ENCODE measurements around the gene GRAMD1B. TPM values are rescaled to one million over a fixed set of nuclear protein-coding genes. Genes with fewer than 3 reads are reported as not detected.

GRAMD1B gene
- total RNA-seq, 1 experiment from 2014 or later: 12.7 TPM

DNA sequence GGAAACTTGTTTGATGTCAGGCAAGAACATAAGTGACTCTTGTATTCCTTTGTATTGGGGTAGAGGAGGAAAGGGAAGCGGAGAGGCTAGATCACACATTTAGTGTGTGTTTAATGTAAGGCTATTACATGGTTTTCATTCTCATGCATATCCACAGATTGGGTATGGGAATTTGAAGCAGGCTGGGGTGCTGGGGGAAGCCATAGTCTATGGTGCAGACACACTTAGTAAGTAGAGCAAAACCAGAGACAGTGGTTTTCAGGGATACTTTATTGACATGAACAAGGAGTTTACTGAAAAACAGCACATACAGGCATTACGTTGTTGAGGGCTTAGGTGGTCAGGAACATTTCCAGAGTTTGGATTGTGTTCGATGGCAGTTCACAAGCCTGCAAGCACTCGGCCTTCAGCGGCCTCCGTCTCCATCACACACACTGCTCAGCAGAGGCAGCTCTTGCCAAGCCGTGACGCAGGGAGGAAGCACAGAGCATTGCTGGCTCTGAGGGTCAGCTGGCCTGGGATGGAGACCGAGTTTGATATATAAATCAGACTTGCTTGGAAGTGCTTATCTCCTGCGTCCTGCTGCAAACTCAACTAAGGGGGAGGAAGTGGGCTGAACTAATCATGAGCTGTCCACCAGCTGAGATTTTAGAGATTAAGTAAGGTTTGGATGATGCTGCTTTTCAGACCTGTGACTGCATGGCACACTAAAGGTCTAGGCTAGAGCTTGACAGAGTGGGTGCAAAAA lies 199.0 kb downstream of the GRAMD1B start:
- Histone ChIP-seq H3K36me3 (ENCODE audit: control insufficient read depth in 1 of 2, insufficient read depth in 2 of 2, low read length in 2 of 2) (no peaks in the 10 kb centered on the region), H3K9me3 (ENCODE audit: control insufficient read depth in 1 of 2, insufficient read depth in 1 of 2, low read depth in 1 of 2, low read length in 2 of 2) (no peaks in the 10 kb centered on the region), H3K4me1 (ENCODE audit: control insufficient read depth in 1 of 2, insufficient read depth in 2 of 2, low read length in 2 of 2) (no peaks in the 10 kb centered on the region), H2AFZ (ENCODE audit: low read depth, low read length, poor library complexity, severe bottlenecking) (no peak overlapping the region), H3K4me3 (replicated peaks in 1 of 2; ENCODE audit: low read depth in 1 of 2, low read length in 2 of 2) (no peak overlapping the region), H3K9ac (ENCODE audit: low read length) (no peak overlapping the region), H3K27ac (ENCODE audit: low read depth, low read length) (no peak overlapping the region), H4K20me1 (ENCODE audit: insufficient read depth) (no peaks in the 10 kb centered on the region), H3K9me2 (ENCODE audit: insufficient read depth) (no peaks in the 10 kb centered on the region), H3K79me2 (ENCODE audit: insufficient read depth, low read length) (no peaks in the 10 kb centered on the region), H3K4me2 (ENCODE audit: low read length) (no peak overlapping the region), H3K27me3 (ENCODE audit: insufficient read depth, low read length) (peaks cover 25% of the 10 kb centered on the region)
- CTCF ChIA-PET: no interaction called here
- intact Hi-C loops (cut with micrococcal nuclease): no loop called here
- no peak for DNase-seq (ENCODE audit: low read depth, low spot score)
- RAD21 ChIA-PET (ENCODE audit: low non-redundant PET in 1 of 2, low total read pairs in 2 of 2, uncharacterized antibody in 2 of 2, unreplicated experiment in 2 of 2): no interaction called here
- no TSS peak for BruUV-seq (replicated peaks)
- POLR2A ChIA-PET: no interaction called here
- no peak for ATAC-seq
- TF ChIP-seq, protein P1, sequence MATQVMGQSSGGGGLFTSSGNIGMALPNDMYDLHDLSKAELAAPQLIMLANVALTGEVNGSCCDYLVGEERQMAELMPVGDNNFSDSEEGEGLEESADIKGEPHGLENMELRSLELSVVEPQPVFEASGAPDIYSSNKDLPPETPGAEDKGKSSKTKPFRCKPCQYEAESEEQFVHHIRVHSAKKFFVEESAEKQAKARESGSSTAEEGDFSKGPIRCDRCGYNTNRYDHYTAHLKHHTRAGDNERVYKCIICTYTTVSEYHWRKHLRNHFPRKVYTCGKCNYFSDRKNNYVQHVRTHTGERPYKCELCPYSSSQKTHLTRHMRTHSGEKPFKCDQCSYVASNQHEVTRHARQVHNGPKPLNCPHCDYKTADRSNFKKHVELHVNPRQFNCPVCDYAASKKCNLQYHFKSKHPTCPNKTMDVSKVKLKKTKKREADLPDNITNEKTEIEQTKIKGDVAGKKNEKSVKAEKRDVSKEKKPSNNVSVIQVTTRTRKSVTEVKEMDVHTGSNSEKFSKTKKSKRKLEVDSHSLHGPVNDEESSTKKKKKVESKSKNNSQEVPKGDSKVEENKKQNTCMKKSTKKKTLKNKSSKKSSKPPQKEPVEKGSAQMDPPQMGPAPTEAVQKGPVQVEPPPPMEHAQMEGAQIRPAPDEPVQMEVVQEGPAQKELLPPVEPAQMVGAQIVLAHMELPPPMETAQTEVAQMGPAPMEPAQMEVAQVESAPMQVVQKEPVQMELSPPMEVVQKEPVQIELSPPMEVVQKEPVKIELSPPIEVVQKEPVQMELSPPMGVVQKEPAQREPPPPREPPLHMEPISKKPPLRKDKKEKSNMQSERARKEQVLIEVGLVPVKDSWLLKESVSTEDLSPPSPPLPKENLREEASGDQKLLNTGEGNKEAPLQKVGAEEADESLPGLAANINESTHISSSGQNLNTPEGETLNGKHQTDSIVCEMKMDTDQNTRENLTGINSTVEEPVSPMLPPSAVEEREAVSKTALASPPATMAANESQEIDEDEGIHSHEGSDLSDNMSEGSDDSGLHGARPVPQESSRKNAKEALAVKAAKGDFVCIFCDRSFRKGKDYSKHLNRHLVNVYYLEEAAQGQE (IDR thresholded peaks at IDR 0.05; ENCODE audit: low read depth): no peak
- TF ChIP-seq TCF7L2 (IDR thresholded peaks at IDR 0.05; ENCODE audit: borderline replicate concordance, extremely low read depth, insufficient read depth, insufficient read length) (no peak), RAD21 (IDR thresholded peaks at IDR 0.05; ENCODE audit: low read depth) (no peak), SIN3A (IDR thresholded peaks at IDR 0.05; ENCODE audit: low read depth) (no peak), ZNF274 (IDR thresholded peaks at IDR 0.05; ENCODE audit: low read depth, low read length) (no peak), YY1 (IDR thresholded peaks at IDR 0.05; ENCODE audit: extremely low read depth, insufficient replicate concordance, low read depth, low read length) (no peak), CBX3 (IDR thresholded peaks at IDR 0.05; ENCODE audit: low read depth) (no peak), FOSL1 (IDR thresholded peaks at IDR 0.05; ENCODE audit: low read depth) (no peak), EGR1 (IDR thresholded peaks at IDR 0.05; ENCODE audit: low read depth) (no peak), ZFX (IDR thresholded peaks at IDR 0.05) (no peak), SRF (IDR thresholded peaks at IDR 0.05; ENCODE audit: low read depth) (no peak), SP1 (IDR thresholded peaks at IDR 0.05; ENCODE audit: low read depth) (no peak)
- TF ChIP-seq, protein P2, sequence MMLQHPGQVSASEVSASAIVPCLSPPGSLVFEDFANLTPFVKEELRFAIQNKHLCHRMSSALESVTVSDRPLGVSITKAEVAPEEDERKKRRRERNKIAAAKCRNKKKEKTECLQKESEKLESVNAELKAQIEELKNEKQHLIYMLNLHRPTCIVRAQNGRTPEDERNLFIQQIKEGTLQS (IDR thresholded peaks at IDR 0.05): no peak
- TF ChIP-seq, protein P3, sequence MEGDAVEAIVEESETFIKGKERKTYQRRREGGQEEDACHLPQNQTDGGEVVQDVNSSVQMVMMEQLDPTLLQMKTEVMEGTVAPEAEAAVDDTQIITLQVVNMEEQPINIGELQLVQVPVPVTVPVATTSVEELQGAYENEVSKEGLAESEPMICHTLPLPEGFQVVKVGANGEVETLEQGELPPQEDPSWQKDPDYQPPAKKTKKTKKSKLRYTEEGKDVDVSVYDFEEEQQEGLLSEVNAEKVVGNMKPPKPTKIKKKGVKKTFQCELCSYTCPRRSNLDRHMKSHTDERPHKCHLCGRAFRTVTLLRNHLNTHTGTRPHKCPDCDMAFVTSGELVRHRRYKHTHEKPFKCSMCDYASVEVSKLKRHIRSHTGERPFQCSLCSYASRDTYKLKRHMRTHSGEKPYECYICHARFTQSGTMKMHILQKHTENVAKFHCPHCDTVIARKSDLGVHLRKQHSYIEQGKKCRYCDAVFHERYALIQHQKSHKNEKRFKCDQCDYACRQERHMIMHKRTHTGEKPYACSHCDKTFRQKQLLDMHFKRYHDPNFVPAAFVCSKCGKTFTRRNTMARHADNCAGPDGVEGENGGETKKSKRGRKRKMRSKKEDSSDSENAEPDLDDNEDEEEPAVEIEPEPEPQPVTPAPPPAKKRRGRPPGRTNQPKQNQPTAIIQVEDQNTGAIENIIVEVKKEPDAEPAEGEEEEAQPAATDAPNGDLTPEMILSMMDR (IDR thresholded peaks at IDR 0.05 in 2 of 3, conservative IDR thresholded peaks at IDR 0.05 in 1 of 3; ENCODE audit: borderline replicate concordance in 1 of 3, insufficient read depth in 1 of 3, low read depth in 2 of 3, low read length in 2 of 3): no peak
